Measurements from ENCODE around the gene YBX2. TPM values are rescaled to one million over a fixed set of nuclear protein-coding genes. Genes with fewer than 3 reads are reported as not detected.
"Not testable (repeated sequence)": the region's sequence is repeated elsewhere in the genome, so short reads cannot be mapped to it uniquely, and the experiment has no call there.

The YBX2 gene
- polyA plus RNA-seq, 1 donor (not counting 4 experiments of a cell fraction or from before 2014, with no cell fraction given) = 0.05 TPM

- peaks cover 1% of the 10 kb centered on the region for H3K27me3 ChIP-seq (ENCODE audit: control insufficient read depth, extremely low read depth, insufficient read depth, low read length)
- H3K79me2 ChIP-seq (ENCODE audit: control insufficient read depth, insufficient read depth, low read length) = no peaks in the 10 kb centered on the region
- H3K4me2 ChIP-seq (ENCODE audit: control insufficient read depth, extremely low read depth, insufficient read depth, low read depth, low read length) = no peak within 1 kb of the TSS
- TF ChIP-seq EZH2 (IDR thresholded peaks at IDR 0.05; ENCODE audit: low read length) (no peak), CTCF (optimal IDR thresholded peaks at IDR 0.05 in 1 of 3, IDR thresholded peaks at IDR 0.05 in 1 of 3, conservative IDR thresholded peaks at IDR 0.05 in 1 of 3; ENCODE audit: extremely low read depth in 1 of 3, insufficient read depth in 2 of 3, low read length in 3 of 3) (no peak)
- no peak within 1 kb of the TSS for H3K4me3 ChIP-seq (ENCODE audit: control insufficient read depth in 2 of 3, extremely low read depth in 1 of 3, insufficient read depth in 2 of 3, low read depth in 1 of 3, low read length in 3 of 3)
- DNase-seq (ENCODE audit: low read depth, low spot score) (no peak), FAIRE-seq (no peak)
- H3K4me1 ChIP-seq (ENCODE audit: control insufficient read depth, extremely low read depth, insufficient read depth, low read length) = no peaks in the 10 kb centered on the region
- dilution Hi-C loops (cut with MboI; ENCODE audit: extremely low pct_ligation_motif_present, low sequenced_read_pairs) = no loop called here
- H3K9me1 ChIP-seq (ENCODE audit: control insufficient read depth, extremely low read depth, insufficient read depth, low read length) = no peaks in the 10 kb centered on the region
- H4K20me1 ChIP-seq (ENCODE audit: control insufficient read depth, extremely low read depth, insufficient read depth, low read length) = no peaks in the 10 kb centered on the region
- H2AFZ ChIP-seq (ENCODE audit: control insufficient read depth, low read length) = no peak within 1 kb of the TSS
- no peak within 1 kb of the TSS for H3K27ac ChIP-seq (ENCODE audit: control insufficient read depth, insufficient read depth, low read length)
- no peaks in the 10 kb centered on the region for H3K36me3 ChIP-seq (ENCODE audit: control insufficient read depth in 2 of 2, extremely low read depth in 1 of 2, insufficient read depth in 2 of 2, low read length in 2 of 2)
- H3K9me3 ChIP-seq (ENCODE audit: control insufficient read depth, low read depth, low read length) = no peaks in the 10 kb centered on the region
- no peak within 1 kb of the TSS for H3K9ac ChIP-seq (ENCODE audit: control insufficient read depth, extremely low read depth, insufficient read depth, low read length)
Measured at GRCh38 chr17:7336240-7337175, 42.1 kb upstream of the YBX2 start, which contains the start of gene ACAP1. ACAP1 (plus strand) TSS chr17:7336529; CDS start chr17:7336735, 206 bp downstream.

GRCh38 chr17:7335765-7336164, 41.3 kb upstream of the YBX2 start:
- H3K9ac ChIP-seq (ENCODE audit: control insufficient read depth, extremely low read depth, insufficient read depth, low read length); H3K27me3 ChIP-seq (ENCODE audit: control insufficient read depth, extremely low read depth, insufficient read depth, low read length); H3K27ac ChIP-seq (ENCODE audit: control insufficient read depth, insufficient read depth, low read length); H3K4me2 ChIP-seq (ENCODE audit: control insufficient read depth, extremely low read depth, insufficient read depth, low read depth, low read length); H3K79me2 ChIP-seq (ENCODE audit: control insufficient read depth, insufficient read depth, low read length); H3K4me3 ChIP-seq (ENCODE audit: control insufficient read depth in 2 of 3, extremely low read depth in 1 of 3, insufficient read depth in 2 of 3, low read depth in 1 of 3, low read length in 3 of 3); FAIRE-seq; DNase-seq (ENCODE audit: low read depth, low spot score); H3K9me1 ChIP-seq (ENCODE audit: control insufficient read depth, extremely low read depth, insufficient read depth, low read length); dilution Hi-C loops (cut with MboI; ENCODE audit: extremely low pct_ligation_motif_present, low sequenced_read_pairs); H4K20me1 ChIP-seq (ENCODE audit: control insufficient read depth, extremely low read depth, insufficient read depth, low read length); H3K4me1 ChIP-seq (ENCODE audit: control insufficient read depth, extremely low read depth, insufficient read depth, low read length); H3K9me3 ChIP-seq (ENCODE audit: control insufficient read depth, low read depth, low read length); H2AFZ ChIP-seq (ENCODE audit: control insufficient read depth, low read length); H3K36me3 ChIP-seq (ENCODE audit: control insufficient read depth in 2 of 2, extremely low read depth in 1 of 2, insufficient read depth in 2 of 2, low read length in 2 of 2): not testable (repeated sequence)
